ENCODE results near the gene TIGD3. TPM values are rescaled to one million over a fixed set of nuclear protein-coding genes. Genes with fewer than 3 reads are reported as not detected.
"Not testable (repeated sequence)": the region's sequence is repeated elsewhere in the genome, so short reads cannot be mapped to it uniquely, and the experiment has no call there.

Gene TIGD3
- total RNA-seq, 6 experiments from 2014 or later: 0.10 to 0.28 (median 0.20) TPM; not detected in 3

- ATAC-seq: no peak
- Histone ChIP-seq H3K27me3 (no peaks in the 10 kb centered on the region), H3K9me3 (no peaks in the 10 kb centered on the region), H3K4me3 (no peak overlapping the region), H3K27ac (no peak overlapping the region), H3K4me1 (peaks cover 0 to 2% (median under 1%) of the 10 kb centered on the region in 4 donors), H3K36me3 (no peaks in the 10 kb centered on the region)
- 33% methylated on average over 1 of the region's 2 CpGs for WGBS (ENCODE audit: insufficient coverage, low coverage, low lambda C conversion rate, missing lambda C conversion rate)
- no peak for TF ChIP-seq POLR2A (IDR thresholded peaks at IDR 0.05)
- no peak for TF ChIP-seq CTCF (IDR thresholded peaks at IDR 0.05)
- intact Hi-C loops (cut with DNase I): loop anchor here in 1 of 2 donors (5.0 kb wide), 1 partner anchor 52 kb away; no protein-coding TSS in a partner anchor
- no peak for DNase-seq
These were observed 25.1 kb upstream of the TIGD3 start for GRCh38 chr11:65329478-65329877.

GRCh38 chr11:65329944-65330403 is 24.6 kb upstream of the TIGD3 start:
- DNase-seq (peak in 2 of 3 donors; percentile 70 to 87), ATAC-seq (peak; percentile 51 to 64 (median 60))
- Histone ChIP-seq H3K9me3 (no peaks in the 10 kb centered on the region), H3K27me3 (no peaks in the 10 kb centered on the region), H3K4me1 (peaks cover 0 to 7% (median 3%) of the 10 kb centered on the region in 4 donors), H3K27ac (no peak overlapping the region), H3K4me3 (no peak overlapping the region), H3K36me3 (no peaks in the 10 kb centered on the region)
- 9% methylated on average over 13 of the region's 13 CpGs for WGBS (ENCODE audit: insufficient coverage, low coverage, low lambda C conversion rate, missing lambda C conversion rate)
- intact Hi-C loops (cut with DNase I): loop anchor here in 1 of 2 donors (5.0 kb wide), 1 partner anchor 53 kb away; no protein-coding TSS in a partner anchor
- TF ChIP-seq POLR2A (IDR thresholded peaks at IDR 0.05) (no peak), CTCF (IDR thresholded peaks at IDR 0.05) (peak; percentile 71 to 85 (median 80))

GRCh38 chr11:65330544-65330943 is 24.0 kb upstream of the TIGD3 start:
- WGBS (ENCODE audit: insufficient coverage, low coverage, low lambda C conversion rate, missing lambda C conversion rate): 74% methylated on average over 7 of the region's 7 CpGs
- no peaks in the 10 kb centered on the region for H3K36me3 ChIP-seq
- no peak overlapping the region for H3K4me3 ChIP-seq
- H3K4me1 ChIP-seq: peaks cover 0 to 13% (median 3%) of the 10 kb centered on the region in 4 donors
- DNase-seq (no peak), ATAC-seq (no peak)
- intact Hi-C loops (cut with DNase I): no loop called here
- no peak for TF ChIP-seq POLR2A (IDR thresholded peaks at IDR 0.05)
- TF ChIP-seq CTCF (IDR thresholded peaks at IDR 0.05): no peak
- no peaks in the 10 kb centered on the region for H3K27me3 ChIP-seq
- H3K9me3 ChIP-seq: no peaks in the 10 kb centered on the region
- H3K27ac ChIP-seq: no peak overlapping the region

- peaks cover 0 to 14% (median 3%) of the 10 kb centered on the region in 4 donors for H3K4me1 ChIP-seq
- H3K27me3 ChIP-seq; H3K36me3 ChIP-seq; intact Hi-C loops (cut with DNase I); DNase-seq; H3K9me3 ChIP-seq; ATAC-seq; H3K4me3 ChIP-seq; H3K27ac ChIP-seq: not testable (repeated sequence)
- 88% methylated on average over 9 of the region's 9 CpGs for WGBS (ENCODE audit: insufficient coverage, low coverage, low lambda C conversion rate, missing lambda C conversion rate)
These were observed 22.0 kb upstream of the TIGD3 start for GRCh38 chr11:65332591-65332990.

GRCh38 chr11:65334696-65335295 is 19.8 kb upstream of the TIGD3 start:
- no peak for ATAC-seq
- Histone ChIP-seq H3K27me3 (no peaks in the 10 kb centered on the region), H3K4me3 (peak overlapping the region; percentile 86 to 90 (median 88)), H3K36me3 (peaks cover 0 to 5% (median 0%) of the 10 kb centered on the region in 4 donors), H3K27ac (no peak overlapping the region), H3K9me3 (no peaks in the 10 kb centered on the region), H3K4me1 (peaks cover 0 to 14% (median 3%) of the 10 kb centered on the region in 4 donors)
- DNase-seq: no peak
- no peak for TF ChIP-seq POLR2A (IDR thresholded peaks at IDR 0.05)
- TF ChIP-seq CTCF (IDR thresholded peaks at IDR 0.05): no peak
- intact Hi-C loops (cut with DNase I): no loop called here
- WGBS (ENCODE audit: insufficient coverage, low coverage, low lambda C conversion rate, missing lambda C conversion rate): 44% methylated on average over 5 of the region's 5 CpGs

Measured in right lobe of liver (tissue), 6 donors.